HCT116 (cell line): Measurements from ENCODE around the gene METTL1. TPM values are rescaled to one million over a fixed set of nuclear protein-coding genes. Genes with fewer than 3 reads are reported as not detected.

Experiments used
- ATAC-seq: fragments of 200-7000 bp; cut with Tn5 transposase; 2 replicates; pipeline ENCODE4 v1.9.1; 2020; ENCODE audit warnings: mild to moderate bottlenecking, moderate library complexity
- BruUV-seq: library from RNA; stranded (reverse); fragments of 400-500 nt; replicated peaks from 2 replicates; lab custom pipeline; 2021; lab: Mats Ljungman, UMichigan
- CTCF ChIA-PET: fragments of 300-600 bp; sonication (Branson Sonifier 250); formaldehyde crosslinking; loops from one replicate; lab custom pipeline; 2021; ENCODE audit warnings: antibody characterized with exemption; lab: Charles Lee
- POLR2A ChIA-PET: fragments of 300-600, 350-600 bp; sonication (Branson Sonifier 250); formaldehyde crosslinking; loops from one replicate; lab custom pipeline; 2021; ENCODE audit warnings: antibody characterized with exemption; lab: Charles Lee
- RAD21 ChIA-PET, 2 experiments: fragments of 300-600 bp; sonication (Branson Sonifier 250); formaldehyde crosslinking; loops; one replicate each; lab custom pipeline; 2023; ENCODE audit warnings: low total read pairs in 2 of 2; ENCODE audit not compliant: uncharacterized antibody in 2 of 2, unreplicated experiment in 2 of 2, low non-redundant PET in 1 of 2; lab: Charles Lee
- DNase-seq: peaks from one replicate; pipeline ENCODE4 v3.0.0-alpha.2; 2010; ENCODE audit warnings: low read depth, low spot score
- H2AFZ ChIP-seq: fragments of 200-600 bp; shearing (Covaris generic), sonication (generic); 2 replicates; pipeline ENCODE4 v1.6.1; 2017; ENCODE audit warnings: low read depth, mixed run types, mixed read lengths, antibody characterized with exemption, low read length; ENCODE audit not compliant: poor library complexity, severe bottlenecking
- H3K27ac ChIP-seq: 2 replicates; pipeline ENCODE4 v1.5.1; 2012; ENCODE audit warnings: low read depth, low read length
- H3K27me3 ChIP-seq: fragments of 200-600 bp; sonication (generic); 2 replicates; pipeline ENCODE4 v1.6.1; 2016; ENCODE audit warnings: mixed run types, low read length, mixed read lengths; ENCODE audit not compliant: insufficient read depth
- H3K36me3 ChIP-seq, 2 experiments: fragments of 200-500 bp in 1 of 2; fragments of 200-600 bp in 1 of 2; sonication (Bioruptor generic) in 1 of 2; sonication (generic) in 1 of 2; 2 replicates each; pipeline versions ENCODE4 v1.5.1 to v1.6.1; 2014 to 2016; ENCODE audit warnings: low read length in 2 of 2, inconsistent platforms in 1 of 2, mixed read lengths in 1 of 2, mixed run types in 1 of 2; ENCODE audit not compliant: insufficient read depth in 2 of 2, control insufficient read depth in 1 of 2
- H3K4me1 ChIP-seq, 2 experiments: fragments of 200-600 bp in 1 of 2; sonication (generic) in 1 of 2; 2 replicates each; pipeline versions ENCODE4 v1.5.1 to v1.6.1; 2012 to 2017; ENCODE audit warnings: low read length in 2 of 2, inconsistent platforms in 1 of 2, mild to moderate bottlenecking in 1 of 2, mixed read lengths in 1 of 2, mixed run types in 1 of 2, moderate library complexity in 1 of 2; ENCODE audit not compliant: insufficient read depth in 2 of 2, control insufficient read depth in 1 of 2
- H3K4me2 ChIP-seq: fragments of 200-600 bp; sonication (generic); 2 replicates; pipeline ENCODE4 v1.6.1; 2017; ENCODE audit warnings: mixed run types, low read length, mixed read lengths
- H3K4me3 ChIP-seq, 2 experiments: fragments of 200-600 bp in 1 of 2; sonication (generic) in 1 of 2; replicated peaks in 1 of 2; 2 replicates each; pipeline ENCODE4 v1.5.1; 2011 to 2016; ENCODE audit warnings: low read length in 2 of 2, control low read depth in 1 of 2, low read depth in 1 of 2, mild to moderate bottlenecking in 1 of 2, mixed read lengths in 1 of 2, mixed run types in 1 of 2
- H3K79me2 ChIP-seq: fragments of 200-600 bp; sonication (generic); 2 replicates; pipeline ENCODE4 v1.6.1; 2017; ENCODE audit warnings: mild to moderate bottlenecking, mixed run types, low read length, moderate library complexity, mixed read lengths; ENCODE audit not compliant: insufficient read depth
- H3K9ac ChIP-seq: fragments of 200-600 bp; sonication (generic); 2 replicates; pipeline ENCODE4 v1.6.1; 2016; ENCODE audit warnings: low read length, mixed read lengths
- H3K9me2 ChIP-seq: fragments of 200-600 bp; sonication (generic), shearing (Covaris generic); 2 replicates; pipeline ENCODE4 v1.6.1; 2017; ENCODE audit warnings: mixed run types, mild to moderate bottlenecking, moderate library complexity; ENCODE audit not compliant: insufficient read depth
- H3K9me3 ChIP-seq, 2 experiments: fragments of 200-500 bp in 1 of 2; fragments of 200-600 bp in 1 of 2; sonication (Bioruptor generic) in 1 of 2; sonication (generic) in 1 of 2; 2 replicates each; pipeline ENCODE4 v1.6.1; 2014 to 2017; ENCODE audit warnings: low read length in 2 of 2, mixed read lengths in 2 of 2, inconsistent platforms in 1 of 2, low read depth in 1 of 2, mild to moderate bottlenecking in 1 of 2, mixed run types in 1 of 2, moderate library complexity in 1 of 2; ENCODE audit not compliant: control insufficient read depth in 1 of 2, insufficient read depth in 1 of 2
- H4K20me1 ChIP-seq: fragments of 200-600 bp; sonication (generic), shearing (Covaris generic); 2 replicates; pipeline ENCODE4 v1.6.1; 2017; ENCODE audit warnings: mixed run types, mild to moderate bottlenecking, moderate library complexity; ENCODE audit not compliant: insufficient read depth
- ATF3 ChIP-seq: IDR thresholded peaks from 2 replicates; pipeline ENCODE4 v1.6.1; 2012
- CBX3 ChIP-seq: IDR thresholded peaks from 2 replicates; pipeline ENCODE4 v1.6.1; 2012; ENCODE audit warnings: low read depth
- CEBPB ChIP-seq: IDR thresholded peaks from 2 replicates; pipeline ENCODE4 v1.6.1; 2012; ENCODE audit warnings: low read depth
- CTCF ChIP-seq, 3 experiments: fragments of 200-600 bp in 1 of 3; sonication (generic) in 1 of 3; IDR thresholded peaks in 2 of 3; conservative IDR thresholded peaks in 1 of 3; 2 replicates each; pipeline ENCODE4 v1.5.1; 2012 to 2017; ENCODE audit warnings: low read depth in 2 of 3, low read length in 2 of 3, antibody characterized with exemption in 1 of 3, borderline replicate concordance in 1 of 3, control low read depth in 1 of 3, mild to moderate bottlenecking in 1 of 3, mixed read lengths in 1 of 3, mixed run types in 1 of 3, moderate library complexity in 1 of 3; ENCODE audit not compliant: insufficient read depth in 1 of 3
- EGR1 ChIP-seq: IDR thresholded peaks from 2 replicates; pipeline ENCODE4 v1.6.1; 2012; ENCODE audit warnings: low read depth
- ELF1 ChIP-seq: IDR thresholded peaks from 2 replicates; pipeline ENCODE4 v1.6.1; 2012; ENCODE audit warnings: low read depth, borderline replicate concordance
- EZH2 ChIP-seq: fragments of 200-600 bp; sonication (generic); IDR thresholded peaks from 2 replicates; pipeline ENCODE4 v1.6.1; 2017; ENCODE audit warnings: antibody characterized with exemption, mixed run types
- EZH2phosphoT487 ChIP-seq: fragments of 200-600 bp; IDR thresholded peaks from 2 replicates; pipeline ENCODE4 v1.6.1; 2018; ENCODE audit warnings: antibody characterized with exemption, borderline replicate concordance
- FOSL1 ChIP-seq: IDR thresholded peaks from 2 replicates; pipeline ENCODE4 v1.6.1; 2012; ENCODE audit warnings: low read depth
- POLR2AphosphoS5 ChIP-seq: IDR thresholded peaks from 2 replicates; pipeline ENCODE4 v1.6.1; 2011; ENCODE audit warnings: mild to moderate bottlenecking, low read depth, low read length, moderate library complexity
- RAD21 ChIP-seq: IDR thresholded peaks from 2 replicates; pipeline ENCODE4 v1.6.1; 2012; ENCODE audit warnings: low read depth, mild to moderate bottlenecking
- SIN3A ChIP-seq: IDR thresholded peaks from 2 replicates; pipeline ENCODE4 v1.6.1; 2012; ENCODE audit warnings: low read depth
- SP1 ChIP-seq: IDR thresholded peaks from 2 replicates; pipeline ENCODE4 v1.6.1; 2012; ENCODE audit warnings: low read depth
- SRF ChIP-seq: IDR thresholded peaks from 2 replicates; pipeline ENCODE4 v1.6.1; 2012; ENCODE audit warnings: low read depth
- TCF7L2 ChIP-seq: IDR thresholded peaks from 2 replicates; pipeline ENCODE4 v1.7.0; 2011; ENCODE audit warnings: borderline replicate concordance, inconsistent platforms; ENCODE audit not compliant: insufficient read depth, insufficient read length; ENCODE audit errors: extremely low read depth
- ZFX ChIP-seq: fragments of 450-650 bp; IDR thresholded peaks from 2 replicates; pipeline ENCODE4 v1.6.1; 2017
- intact Hi-C: fragments of 100-400 bp; cut with micrococcal nuclease; formaldehyde crosslinking; loops from 2 replicates; pipeline ENCODE4 v1.10.0; 2022
- total RNA-seq: library from RNA; stranded (reverse); gene quantifications from one replicate; pipeline ENCODE4 v1.2.1, GENCODE V29; 2021; ENCODE audit not compliant: unreplicated experiment
- TF ChIP-seq, protein P1 (sequence below): IDR thresholded peaks from 2 replicates; pipeline ENCODE4 v1.6.1; 2011; ENCODE audit warnings: mild to moderate bottlenecking, low read length, moderate library complexity; ENCODE audit not compliant: insufficient replicate concordance; ENCODE audit errors: extremely low read depth
- TF ChIP-seq, protein P2 (sequence below): IDR thresholded peaks from 2 replicates; pipeline ENCODE4 v1.6.1; 2012; ENCODE audit warnings: low read depth

METTL1 gene
- total RNA-seq, 1 experiment from 2014 or later = 56.6 TPM

- DNase-seq (no peak), ATAC-seq (no peak)
- TF ChIP-seq EZH2 = no peak
- TF ChIP-seq, protein P1, sequence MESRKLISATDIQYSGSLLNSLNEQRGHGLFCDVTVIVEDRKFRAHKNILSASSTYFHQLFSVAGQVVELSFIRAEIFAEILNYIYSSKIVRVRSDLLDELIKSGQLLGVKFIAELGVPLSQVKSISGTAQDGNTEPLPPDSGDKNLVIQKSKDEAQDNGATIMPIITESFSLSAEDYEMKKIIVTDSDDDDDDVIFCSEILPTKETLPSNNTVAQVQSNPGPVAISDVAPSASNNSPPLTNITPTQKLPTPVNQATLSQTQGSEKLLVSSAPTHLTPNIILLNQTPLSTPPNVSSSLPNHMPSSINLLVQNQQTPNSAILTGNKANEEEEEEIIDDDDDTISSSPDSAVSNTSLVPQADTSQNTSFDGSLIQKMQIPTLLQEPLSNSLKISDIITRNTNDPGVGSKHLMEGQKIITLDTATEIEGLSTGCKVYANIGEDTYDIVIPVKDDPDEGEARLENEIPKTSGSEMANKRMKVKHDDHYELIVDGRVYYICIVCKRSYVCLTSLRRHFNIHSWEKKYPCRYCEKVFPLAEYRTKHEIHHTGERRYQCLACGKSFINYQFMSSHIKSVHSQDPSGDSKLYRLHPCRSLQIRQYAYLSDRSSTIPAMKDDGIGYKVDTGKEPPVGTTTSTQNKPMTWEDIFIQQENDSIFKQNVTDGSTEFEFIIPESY = no peak
- no peak for TF ChIP-seq ELF1
- no peak for TF ChIP-seq POLR2AphosphoS5
- no peak for TF ChIP-seq CBX3
- TF ChIP-seq EGR1 = no peak
- TF ChIP-seq RAD21 = no peak
- TF ChIP-seq CTCF (IDR thresholded peaks at IDR 0.05 in 2 of 3, conservative IDR thresholded peaks at IDR 0.05 in 1 of 3; ENCODE audit: borderline replicate concordance in 1 of 3, insufficient read depth in 1 of 3, low read depth in 2 of 3, low read length in 2 of 3) = no peak
- TF ChIP-seq ATF3 = no peak
- TF ChIP-seq TCF7L2 = no peak
- no peak for TF ChIP-seq EZH2phosphoT487
- TF ChIP-seq SRF = no peak
- no peak for TF ChIP-seq SP1
- TF ChIP-seq ZFX = no peak
- no peak for TF ChIP-seq SIN3A
- no peak for TF ChIP-seq FOSL1
- TF ChIP-seq, protein P2, sequence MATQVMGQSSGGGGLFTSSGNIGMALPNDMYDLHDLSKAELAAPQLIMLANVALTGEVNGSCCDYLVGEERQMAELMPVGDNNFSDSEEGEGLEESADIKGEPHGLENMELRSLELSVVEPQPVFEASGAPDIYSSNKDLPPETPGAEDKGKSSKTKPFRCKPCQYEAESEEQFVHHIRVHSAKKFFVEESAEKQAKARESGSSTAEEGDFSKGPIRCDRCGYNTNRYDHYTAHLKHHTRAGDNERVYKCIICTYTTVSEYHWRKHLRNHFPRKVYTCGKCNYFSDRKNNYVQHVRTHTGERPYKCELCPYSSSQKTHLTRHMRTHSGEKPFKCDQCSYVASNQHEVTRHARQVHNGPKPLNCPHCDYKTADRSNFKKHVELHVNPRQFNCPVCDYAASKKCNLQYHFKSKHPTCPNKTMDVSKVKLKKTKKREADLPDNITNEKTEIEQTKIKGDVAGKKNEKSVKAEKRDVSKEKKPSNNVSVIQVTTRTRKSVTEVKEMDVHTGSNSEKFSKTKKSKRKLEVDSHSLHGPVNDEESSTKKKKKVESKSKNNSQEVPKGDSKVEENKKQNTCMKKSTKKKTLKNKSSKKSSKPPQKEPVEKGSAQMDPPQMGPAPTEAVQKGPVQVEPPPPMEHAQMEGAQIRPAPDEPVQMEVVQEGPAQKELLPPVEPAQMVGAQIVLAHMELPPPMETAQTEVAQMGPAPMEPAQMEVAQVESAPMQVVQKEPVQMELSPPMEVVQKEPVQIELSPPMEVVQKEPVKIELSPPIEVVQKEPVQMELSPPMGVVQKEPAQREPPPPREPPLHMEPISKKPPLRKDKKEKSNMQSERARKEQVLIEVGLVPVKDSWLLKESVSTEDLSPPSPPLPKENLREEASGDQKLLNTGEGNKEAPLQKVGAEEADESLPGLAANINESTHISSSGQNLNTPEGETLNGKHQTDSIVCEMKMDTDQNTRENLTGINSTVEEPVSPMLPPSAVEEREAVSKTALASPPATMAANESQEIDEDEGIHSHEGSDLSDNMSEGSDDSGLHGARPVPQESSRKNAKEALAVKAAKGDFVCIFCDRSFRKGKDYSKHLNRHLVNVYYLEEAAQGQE = no peak
- TF ChIP-seq CEBPB = no peak
- intact Hi-C loops = no loop called here
- CTCF ChIA-PET = interaction anchor here (1.2 kb wide), 1 partner anchor 9 kb away, joined by 6 read pairs; the partner anchor contains the start of genes EEF1AKMT3 and METTL1
- Histone ChIP-seq H3K4me3 (no peak overlapping the region), H3K9me2 (no peaks in the 10 kb centered on the region), H3K36me3 (peaks cover 3 to 9% of the 10 kb centered on the region in 2 experiments; a peak in 3 of 4 replicates), H3K4me2 (no peak overlapping the region), H3K9ac (no peak overlapping the region), H2AFZ (no peak overlapping the region), H3K27me3 (no peaks in the 10 kb centered on the region), H3K9me3 (no peaks in the 10 kb centered on the region), H3K4me1 (peaks cover 6 to 10% of the 10 kb centered on the region in 2 experiments), H4K20me1 (no peaks in the 10 kb centered on the region), H3K27ac (no peak overlapping the region), H3K79me2 (peaks cover 35% of the 10 kb centered on the region)
- no TSS peak for BruUV-seq
- RAD21 ChIA-PET = interaction anchor here in 1 of 2 experiments (0.7 kb wide), 1 partner anchor 11 kb away, joined by 3 read pairs; no protein-coding TSS in a partner anchor
- POLR2A ChIA-PET = interaction anchor here (1.7 kb wide), 1 partner anchor 14 kb away, joined by 5 read pairs; the partner anchor contains the start of gene CYP27B1
These were observed 9.3 kb upstream of the METTL1 start for GRCh38 chr12:57781244-57781643.
